ENCODE measurements around the gene HMCN2. TPM values are rescaled to one million over a fixed set of nuclear protein-coding genes. Genes with fewer than 3 reads are reported as not detected.

The HMCN2 gene
- total RNA-seq, 2 experiments from 2014 or later: not detected

DNA sequence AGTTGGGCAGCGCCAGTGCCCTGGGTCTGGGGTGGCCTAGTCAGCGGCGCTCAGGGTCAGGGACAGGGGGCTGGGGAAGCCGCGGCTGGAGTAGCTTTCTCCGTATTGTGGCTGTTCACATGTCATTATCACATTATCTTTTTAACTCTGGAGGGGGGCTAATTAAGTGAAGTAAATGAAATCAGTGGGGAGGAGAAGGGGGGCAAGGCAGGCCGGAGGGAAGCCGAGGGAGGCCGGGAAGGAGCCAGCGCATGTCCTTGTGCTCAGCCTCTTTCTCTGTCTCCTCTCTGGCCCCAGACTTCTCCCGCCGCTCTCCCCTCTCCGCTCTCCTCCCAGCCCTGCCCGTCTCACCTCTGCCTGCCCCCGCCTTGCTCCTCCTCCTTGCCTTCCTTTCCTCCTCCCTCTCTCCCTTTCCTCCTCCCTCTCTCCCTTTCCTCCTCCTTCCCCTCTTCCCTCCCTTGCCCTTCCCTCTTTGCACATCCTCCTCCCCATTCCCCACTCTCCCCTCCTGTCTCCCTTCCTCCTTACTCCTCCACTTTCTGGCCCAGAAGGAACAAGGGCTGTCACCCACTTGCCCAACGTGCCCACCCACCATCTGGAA is 217.9 kb downstream of the HMCN2 start:
- no peaks in the 10 kb centered on the region for H4K20me1 ChIP-seq (ENCODE audit: insufficient read depth, low read length)
- intact Hi-C loops (cut with micrococcal nuclease; ENCODE audit: unreplicated experiment): no loop called here
- CTCF ChIA-PET (ENCODE audit: unreplicated experiment): no interaction called here
- BruUV-seq (replicated peaks): no TSS peak
- no peak overlapping the region for H2AFZ ChIP-seq (ENCODE audit: low read length)
- H3K4me1 ChIP-seq (ENCODE audit: insufficient read depth, low read length, poor library complexity, severe bottlenecking): no peaks in the 10 kb centered on the region
- H3K9me3 ChIP-seq (ENCODE audit: low read length): no peaks in the 10 kb centered on the region
- POLR2A ChIA-PET: interaction anchor here (0.7 kb wide), 1 partner anchor 14 kb away, joined by 3 read pairs; no protein-coding TSS in a partner anchor
- H3K9me2 ChIP-seq (ENCODE audit: insufficient read depth, low read length): no peaks in the 10 kb centered on the region
- no peaks in the 10 kb centered on the region for H3K36me3 ChIP-seq (ENCODE audit: insufficient read depth, low read length)
- no peak for TF ChIP-seq EZH2phosphoT487 (IDR thresholded peaks at IDR 0.05; ENCODE audit: borderline replicate concordance, low read depth, low read length)
- TF ChIP-seq, protein P1, sequence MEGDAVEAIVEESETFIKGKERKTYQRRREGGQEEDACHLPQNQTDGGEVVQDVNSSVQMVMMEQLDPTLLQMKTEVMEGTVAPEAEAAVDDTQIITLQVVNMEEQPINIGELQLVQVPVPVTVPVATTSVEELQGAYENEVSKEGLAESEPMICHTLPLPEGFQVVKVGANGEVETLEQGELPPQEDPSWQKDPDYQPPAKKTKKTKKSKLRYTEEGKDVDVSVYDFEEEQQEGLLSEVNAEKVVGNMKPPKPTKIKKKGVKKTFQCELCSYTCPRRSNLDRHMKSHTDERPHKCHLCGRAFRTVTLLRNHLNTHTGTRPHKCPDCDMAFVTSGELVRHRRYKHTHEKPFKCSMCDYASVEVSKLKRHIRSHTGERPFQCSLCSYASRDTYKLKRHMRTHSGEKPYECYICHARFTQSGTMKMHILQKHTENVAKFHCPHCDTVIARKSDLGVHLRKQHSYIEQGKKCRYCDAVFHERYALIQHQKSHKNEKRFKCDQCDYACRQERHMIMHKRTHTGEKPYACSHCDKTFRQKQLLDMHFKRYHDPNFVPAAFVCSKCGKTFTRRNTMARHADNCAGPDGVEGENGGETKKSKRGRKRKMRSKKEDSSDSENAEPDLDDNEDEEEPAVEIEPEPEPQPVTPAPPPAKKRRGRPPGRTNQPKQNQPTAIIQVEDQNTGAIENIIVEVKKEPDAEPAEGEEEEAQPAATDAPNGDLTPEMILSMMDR (conservative IDR thresholded peaks at IDR 0.05; ENCODE audit: low read length): no peak
- no peak for DNase-seq (ENCODE audit: low spot score)
- no peak overlapping the region for H3K27ac ChIP-seq (ENCODE audit: low read depth, low read length, poor library complexity, severe bottlenecking)
- H3K4me3 ChIP-seq (ENCODE audit: low read depth, low read length, poor library complexity, severe bottlenecking): no peak overlapping the region
- no peaks in the 10 kb centered on the region for H3K79me2 ChIP-seq (ENCODE audit: insufficient read depth, low read depth, low read length)
- no peak overlapping the region for H3K4me2 ChIP-seq (ENCODE audit: low read length)

Small RNAs within 50 kb of the gene (small RNA-seq; reads per million reads assigned to genes)
- not detected for gene RN7SL665P

Other genes with a start within 250 kb of the HMCN2 start
- 93.3 and 117 TPM in 2 replicates for gene FNBP1, start 222.6 kb upstream of the HMCN2 start, total RNA-seq (2014; rRNA removed; shearing (Covaris generic))
- gene FNBP1, start 222.6 kb upstream of the HMCN2 start, total RNA-seq (2022): 164 and 168 TPM in 2 replicates
- gene GPR107, start 211.9 kb upstream of the HMCN2 start, total RNA-seq (2014; rRNA removed; shearing (Covaris generic)): 8.7 and 10.4 TPM in 2 replicates
- 24.3 and 28.8 TPM in 2 replicates for gene GPR107, start 211.9 kb upstream of the HMCN2 start, total RNA-seq (2022)
- gene NCS1, start 93.4 kb upstream of the HMCN2 start, total RNA-seq (2014; rRNA removed; shearing (Covaris generic)): not detected in 2 replicates
- gene NCS1, start 93.4 kb upstream of the HMCN2 start, total RNA-seq (2022): not detected in 2 replicates
- gene ASS1, start 179.2 kb downstream of the HMCN2 start, total RNA-seq (2014; rRNA removed; shearing (Covaris generic)): 13.6 and 16.3 TPM in 2 replicates
- 0.70 and 0.76 TPM in 2 replicates for gene ASS1, start 179.2 kb downstream of the HMCN2 start, total RNA-seq (2022)

Measured in OCI-LY7 (cell line).